Adipocyte (in vitro differentiated cells): ENCODE measurements around the gene PVALEF.

Experiments used
- DNase-seq: peaks from one replicate; pipeline ENCODE4 v3.0.0-alpha.2; 2015; ENCODE audit warnings: low read depth
- H3K27me3 ChIP-seq: replicated peaks from 2 replicates; pipeline ENCODE4 v1.7.0; 2013; ENCODE audit warnings: mild to moderate bottlenecking, low read length, moderate library complexity; ENCODE audit not compliant: control insufficient read depth, insufficient read depth
- H3K36me3 ChIP-seq: 2 replicates; pipeline ENCODE4 v1.7.0; 2013; ENCODE audit warnings: low read length, mild to moderate bottlenecking, moderate library complexity; ENCODE audit not compliant: control insufficient read depth, insufficient read depth, severe bottlenecking
- H3K4me1 ChIP-seq: 2 replicates; pipeline ENCODE4 v1.7.0; 2013; ENCODE audit warnings: mild to moderate bottlenecking, low read length, moderate library complexity; ENCODE audit not compliant: control insufficient read depth, insufficient read depth
- H3K4me3 ChIP-seq: 2 replicates; pipeline ENCODE4 v1.7.0; 2013; ENCODE audit warnings: mild to moderate bottlenecking, low read length, moderate library complexity
- H3K9ac ChIP-seq: 2 replicates; pipeline ENCODE4 v1.7.0; 2013; ENCODE audit warnings: mild to moderate bottlenecking, low read length, moderate library complexity
- H3K9me3 ChIP-seq: 2 replicates; pipeline ENCODE4 v1.7.0; 2013; ENCODE audit warnings: mild to moderate bottlenecking, low read length, moderate library complexity; ENCODE audit not compliant: control insufficient read depth

The PVALEF gene

GRCh38 chr17:81231121-81231645 lies 65.9 kb downstream of the PVALEF start:
- H3K36me3 ChIP-seq, result peaks cover 38% of the 10 kb centered on the region
- no peaks in the 10 kb centered on the region for H3K4me1 ChIP-seq
- peaks cover 3% of the 10 kb centered on the region for H3K9me3 ChIP-seq
- DNase-seq, result no peak
- no peak overlapping the region for H3K9ac ChIP-seq
- no peaks in the 10 kb centered on the region for H3K27me3 ChIP-seq
- H3K4me3 ChIP-seq, result no peak overlapping the region

GRCh38 chr17:81231766-81232581 lies 66.7 kb downstream of the PVALEF start:
- no peak for DNase-seq
- Histone ChIP-seq H3K9ac (no peak overlapping the region), H3K36me3 (peaks cover 38% of the 10 kb centered on the region), H3K9me3 (peaks cover 2% of the 10 kb centered on the region), H3K27me3 (no peaks in the 10 kb centered on the region), H3K4me1 (no peaks in the 10 kb centered on the region), H3K4me3 (no peak overlapping the region)
